ENCODE results near the gene ADAMTS15.

Gene ADAMTS15

DNA sequence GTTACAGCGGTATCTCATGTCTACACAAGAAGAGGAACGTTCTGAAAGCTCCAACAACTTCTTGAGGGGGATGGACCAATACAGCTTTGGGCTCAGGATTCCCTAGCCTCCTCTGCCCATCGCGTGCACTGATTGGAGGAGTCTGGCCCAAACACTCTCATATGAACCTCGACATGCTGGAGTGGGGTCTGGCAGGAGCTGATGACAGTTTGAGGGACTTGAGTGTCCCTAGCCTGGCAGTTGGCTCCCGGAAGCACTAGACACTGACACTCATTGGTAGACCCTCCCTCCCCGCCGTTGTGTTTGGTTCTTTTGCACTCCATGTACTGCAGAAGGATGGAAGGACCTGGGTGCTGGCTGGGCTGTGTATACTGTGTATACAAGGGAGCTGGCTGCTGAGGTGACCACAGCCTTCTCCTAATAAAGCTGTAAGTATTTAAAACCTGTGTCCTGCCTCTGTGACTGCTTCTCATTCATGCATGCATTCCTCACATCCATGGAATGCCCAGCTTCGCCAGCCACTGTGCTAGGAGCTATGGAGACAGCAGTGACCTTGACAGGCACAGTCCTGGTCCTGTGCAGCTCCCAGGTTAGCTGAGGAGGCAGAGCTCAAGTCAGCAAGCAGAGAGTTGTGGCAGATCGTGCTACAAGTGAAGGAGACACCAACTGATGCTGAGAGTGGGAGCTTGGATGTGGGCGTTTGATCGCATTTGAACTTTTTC lies 27.9 kb downstream of the ADAMTS15 start:
- H3K36me3 ChIP-seq (ENCODE audit: control insufficient read depth, low read depth, low read length) = no peaks in the 10 kb centered on the region
- no peaks in the 10 kb centered on the region for H3K27me3 ChIP-seq (ENCODE audit: control insufficient read depth, insufficient read depth, low read length)
- H3K4me3 ChIP-seq (ENCODE audit: low read length) = no peak overlapping the region
- no peak overlapping the region for H3K27ac ChIP-seq (ENCODE audit: low read length)
- H3K4me1 ChIP-seq (ENCODE audit: control insufficient read depth, low read depth, low read length) = no peaks in the 10 kb centered on the region
- no peaks in the 10 kb centered on the region for H3K9me3 ChIP-seq (ENCODE audit: control insufficient read depth, low read depth, low read length)
- no peak overlapping the region for H3K9ac ChIP-seq (ENCODE audit: low read length)

DNA sequence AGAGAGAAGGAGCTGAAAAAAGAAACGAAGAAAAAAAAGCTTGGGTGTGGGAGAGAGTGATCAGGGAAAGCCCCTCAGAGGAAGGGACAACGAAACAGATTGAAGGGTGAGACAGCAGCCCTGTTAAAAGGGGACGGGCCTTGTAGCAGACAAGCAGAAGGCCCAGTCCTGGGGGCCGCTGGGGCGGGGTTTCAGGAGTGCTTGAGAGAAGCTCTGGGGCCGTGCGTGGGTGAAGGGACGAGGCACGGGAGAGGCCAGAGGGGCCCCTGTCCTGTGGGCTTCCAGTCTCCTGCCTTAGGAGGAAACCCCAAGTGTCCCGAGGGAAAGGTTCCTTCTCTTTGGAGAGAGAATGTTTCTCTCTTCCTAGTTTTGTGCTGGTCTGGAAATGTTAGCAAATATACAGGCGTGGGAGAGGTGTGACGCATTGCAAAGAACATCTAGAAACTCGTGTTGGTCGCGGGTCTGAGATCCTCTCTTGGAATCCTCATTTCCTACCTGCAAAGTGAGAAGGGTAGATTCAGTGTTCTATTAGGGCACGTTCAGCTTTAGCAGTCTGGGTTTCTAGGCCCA lies 28.6 kb downstream of the ADAMTS15 start:
- no peak overlapping the region for H3K4me3 ChIP-seq (ENCODE audit: low read length)
- H3K4me1 ChIP-seq (ENCODE audit: control insufficient read depth, low read depth, low read length) = no peaks in the 10 kb centered on the region
- H3K36me3 ChIP-seq (ENCODE audit: control insufficient read depth, low read depth, low read length) = no peaks in the 10 kb centered on the region
- no peak overlapping the region for H3K9ac ChIP-seq (ENCODE audit: low read length)
- no peaks in the 10 kb centered on the region for H3K9me3 ChIP-seq (ENCODE audit: control insufficient read depth, low read depth, low read length)
- H3K27me3 ChIP-seq (ENCODE audit: control insufficient read depth, insufficient read depth, low read length) = no peaks in the 10 kb centered on the region
- H3K27ac ChIP-seq (ENCODE audit: low read length) = no peak overlapping the region

DNA sequence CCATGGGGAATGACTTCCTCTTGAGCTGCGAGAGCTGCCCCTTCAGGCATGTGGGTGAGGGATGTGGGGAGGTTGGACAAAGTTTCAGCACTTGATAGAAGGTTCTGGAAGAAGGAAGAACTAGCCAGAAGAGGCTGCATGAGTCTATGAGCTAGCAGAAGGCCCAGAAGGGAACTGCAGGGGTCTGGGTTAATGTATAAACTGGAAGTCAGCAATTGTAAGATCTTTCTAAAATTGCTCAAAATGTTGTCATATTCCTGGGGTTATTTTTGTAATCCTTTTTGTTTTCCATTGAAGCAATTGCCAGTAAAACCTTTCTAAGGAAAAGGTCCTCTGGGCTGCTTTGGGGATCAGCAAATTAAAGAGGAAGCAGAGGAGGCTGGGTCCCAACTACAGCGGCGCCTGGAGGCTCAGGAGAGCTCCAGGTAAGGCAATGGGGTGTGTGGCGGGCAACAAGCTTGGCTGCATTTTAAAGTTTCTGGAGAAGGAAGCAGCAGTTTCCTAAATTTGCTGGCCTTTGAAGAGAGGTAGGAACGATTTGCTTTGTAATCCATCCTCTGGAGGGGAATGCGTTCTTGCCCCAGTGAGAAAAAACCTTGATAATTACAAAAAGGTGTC lies 29.2 kb downstream of the ADAMTS15 start:
- H3K27me3 ChIP-seq (ENCODE audit: control insufficient read depth, insufficient read depth, low read length) = no peaks in the 10 kb centered on the region
- no peaks in the 10 kb centered on the region for H3K4me1 ChIP-seq (ENCODE audit: control insufficient read depth, low read depth, low read length)
- no peak overlapping the region for H3K4me3 ChIP-seq (ENCODE audit: low read length)
- no peaks in the 10 kb centered on the region for H3K9me3 ChIP-seq (ENCODE audit: control insufficient read depth, low read depth, low read length)
- no peak overlapping the region for H3K9ac ChIP-seq (ENCODE audit: low read length)
- H3K27ac ChIP-seq (ENCODE audit: low read length) = no peak overlapping the region
- H3K36me3 ChIP-seq (ENCODE audit: control insufficient read depth, low read depth, low read length) = no peaks in the 10 kb centered on the region

DNA sequence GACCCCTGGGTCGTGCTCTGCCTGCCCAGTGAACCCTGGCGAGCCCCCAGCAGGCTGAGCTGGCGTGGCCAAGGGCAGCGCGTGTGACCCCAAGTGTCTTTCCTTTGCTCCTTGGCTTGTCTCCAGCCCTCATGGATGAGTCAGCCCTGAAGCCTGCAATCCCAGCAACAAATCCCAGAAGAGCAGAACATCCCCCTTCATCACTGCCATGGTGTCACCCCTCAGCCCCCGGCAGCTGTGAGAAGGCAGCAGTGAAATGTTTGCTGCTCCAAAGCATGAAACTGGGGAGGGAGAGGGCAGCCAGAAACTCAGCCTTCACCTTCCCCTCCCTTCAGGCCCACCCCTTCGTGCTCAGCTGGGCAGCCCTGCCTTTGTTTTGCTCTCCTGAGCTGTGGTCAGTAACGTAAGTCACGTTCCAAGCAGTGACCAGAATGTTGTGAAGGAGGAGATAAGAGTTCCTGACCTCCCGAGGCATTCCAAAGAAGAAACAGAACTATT lies 29.8 kb downstream of the ADAMTS15 start:
- no peaks in the 10 kb centered on the region for H3K36me3 ChIP-seq (ENCODE audit: control insufficient read depth, low read depth, low read length)
- H3K4me3 ChIP-seq (ENCODE audit: low read length) = no peak overlapping the region
- H3K9me3 ChIP-seq (ENCODE audit: control insufficient read depth, low read depth, low read length) = no peaks in the 10 kb centered on the region
- no peaks in the 10 kb centered on the region for H3K27me3 ChIP-seq (ENCODE audit: control insufficient read depth, insufficient read depth, low read length)
- H3K9ac ChIP-seq (ENCODE audit: low read length) = no peak overlapping the region
- H3K4me1 ChIP-seq (ENCODE audit: control insufficient read depth, low read depth, low read length) = no peaks in the 10 kb centered on the region
- H3K27ac ChIP-seq (ENCODE audit: low read length) = no peak overlapping the region

DNA sequence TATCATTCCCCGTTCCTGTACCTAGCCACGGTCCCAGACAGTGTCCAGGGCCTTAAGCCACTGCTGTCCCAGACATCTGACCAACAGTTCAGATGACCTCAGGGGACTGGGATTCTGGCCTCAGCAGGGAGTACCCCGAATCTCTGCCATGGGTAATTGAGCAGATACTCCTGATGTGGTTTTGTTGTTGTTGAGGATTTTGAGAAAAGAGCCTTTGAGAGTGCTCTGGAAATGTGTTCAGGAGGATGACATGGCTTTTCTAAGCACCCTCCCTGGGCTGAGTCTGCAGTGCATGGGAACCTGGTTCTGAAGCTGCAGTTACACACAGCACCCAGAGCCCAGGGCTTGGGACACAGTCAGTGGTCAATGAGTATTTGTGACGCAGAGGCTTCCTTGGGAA lies 30.4 kb downstream of the ADAMTS15 start:
- no peak overlapping the region for H3K27ac ChIP-seq (ENCODE audit: low read length)

DNA sequence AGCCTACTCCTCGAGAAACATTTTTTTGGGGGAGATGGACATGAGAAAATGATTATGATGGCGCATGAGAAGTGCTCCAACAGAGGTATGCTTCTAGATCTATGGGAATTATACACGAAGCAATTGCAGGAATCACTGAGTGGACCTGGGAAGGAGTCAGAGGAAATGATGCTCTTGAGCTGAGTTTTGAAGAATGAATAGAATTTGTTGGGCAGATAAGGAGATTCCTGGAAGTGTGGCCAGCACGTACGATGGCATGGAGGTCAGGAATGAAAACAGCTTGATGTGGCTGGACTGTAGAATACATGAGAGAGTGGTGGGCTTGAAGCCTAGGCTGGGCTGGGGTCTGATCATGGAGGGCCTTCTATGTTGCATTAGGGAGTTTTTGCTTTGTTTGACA lies 31.7 kb downstream of the ADAMTS15 start:
- Histone ChIP-seq H3K9ac (ENCODE audit: low read length) (no peak overlapping the region), H3K9me3 (ENCODE audit: control insufficient read depth, low read depth, low read length) (no peaks in the 10 kb centered on the region), H3K27me3 (ENCODE audit: control insufficient read depth, insufficient read depth, low read length) (no peaks in the 10 kb centered on the region), H3K4me3 (ENCODE audit: low read length) (no peak overlapping the region), H3K4me1 (ENCODE audit: control insufficient read depth, low read depth, low read length) (no peaks in the 10 kb centered on the region), H3K27ac (ENCODE audit: low read length) (no peak overlapping the region), H3K36me3 (ENCODE audit: control insufficient read depth, low read depth, low read length) (no peaks in the 10 kb centered on the region)

More for the DNA sequence above, 30.4 kb downstream of the ADAMTS15 start:
- H3K36me3 ChIP-seq (ENCODE audit: control insufficient read depth, low read depth, low read length) = no peaks in the 10 kb centered on the region
- H3K9me3 ChIP-seq (ENCODE audit: control insufficient read depth, low read depth, low read length) = no peaks in the 10 kb centered on the region
- no peaks in the 10 kb centered on the region for H3K4me1 ChIP-seq (ENCODE audit: control insufficient read depth, low read depth, low read length)
- no peaks in the 10 kb centered on the region for H3K27me3 ChIP-seq (ENCODE audit: control insufficient read depth, insufficient read depth, low read length)
- no peak overlapping the region for H3K9ac ChIP-seq (ENCODE audit: low read length)
- no peak overlapping the region for H3K4me3 ChIP-seq (ENCODE audit: low read length)

DNA sequence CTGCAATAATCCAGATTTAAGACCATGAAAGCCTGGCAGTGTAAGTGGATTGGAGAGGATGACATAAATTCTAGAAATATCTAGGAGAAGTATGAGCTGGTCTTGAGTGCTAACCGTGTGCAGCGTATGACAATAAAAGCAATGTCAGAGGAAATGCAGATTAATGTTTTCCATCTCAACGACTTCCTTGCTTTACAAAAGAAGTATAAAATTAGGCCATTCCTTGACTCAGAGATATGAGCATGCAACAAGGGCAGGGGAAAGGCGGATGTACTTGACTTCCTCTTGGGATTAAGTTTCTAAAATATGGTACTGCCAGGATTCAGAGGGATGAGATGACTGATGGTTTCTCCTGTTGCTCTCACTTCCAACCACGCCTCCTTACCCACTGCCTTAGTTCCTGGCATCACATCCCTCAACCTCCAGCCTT lies 32.3 kb downstream of the ADAMTS15 start:
- Histone ChIP-seq H3K4me1 (ENCODE audit: control insufficient read depth, low read depth, low read length) (no peaks in the 10 kb centered on the region), H3K9me3 (ENCODE audit: control insufficient read depth, low read depth, low read length) (no peaks in the 10 kb centered on the region), H3K9ac (ENCODE audit: low read length) (no peak overlapping the region), H3K36me3 (ENCODE audit: control insufficient read depth, low read depth, low read length) (no peaks in the 10 kb centered on the region), H3K27me3 (ENCODE audit: control insufficient read depth, insufficient read depth, low read length) (no peaks in the 10 kb centered on the region), H3K4me3 (ENCODE audit: low read length) (no peak overlapping the region), H3K27ac (ENCODE audit: low read length) (no peak overlapping the region)

DNA sequence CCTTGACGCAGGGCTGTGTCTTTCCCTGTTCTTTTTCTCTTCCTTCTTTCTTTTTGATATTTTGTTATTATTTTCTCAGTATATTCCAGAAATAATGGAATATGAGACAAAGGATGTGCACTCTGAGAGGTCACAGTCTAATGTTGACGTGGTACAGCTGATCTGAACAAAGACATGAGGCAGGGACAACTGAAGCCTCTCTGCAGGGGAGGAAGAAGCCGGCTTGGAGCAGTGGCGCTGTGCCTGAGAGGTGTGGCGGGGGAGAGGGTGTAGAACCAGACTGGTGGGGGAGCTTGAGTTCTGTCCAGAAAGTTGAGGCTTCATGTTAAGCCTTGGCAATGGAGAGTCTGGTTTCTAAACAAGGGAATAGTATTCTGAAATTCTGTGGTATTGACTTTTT lies 34.7 kb downstream of the ADAMTS15 start:
- Histone ChIP-seq H3K9me3 (ENCODE audit: control insufficient read depth, low read depth, low read length) (no peaks in the 10 kb centered on the region), H3K36me3 (ENCODE audit: control insufficient read depth, low read depth, low read length) (no peaks in the 10 kb centered on the region), H3K27ac (ENCODE audit: low read length) (no peak overlapping the region), H3K4me1 (ENCODE audit: control insufficient read depth, low read depth, low read length) (no peaks in the 10 kb centered on the region), H3K4me3 (ENCODE audit: low read length) (no peak overlapping the region), H3K27me3 (ENCODE audit: control insufficient read depth, insufficient read depth, low read length) (no peaks in the 10 kb centered on the region), H3K9ac (ENCODE audit: low read length) (no peak overlapping the region)

DNA sequence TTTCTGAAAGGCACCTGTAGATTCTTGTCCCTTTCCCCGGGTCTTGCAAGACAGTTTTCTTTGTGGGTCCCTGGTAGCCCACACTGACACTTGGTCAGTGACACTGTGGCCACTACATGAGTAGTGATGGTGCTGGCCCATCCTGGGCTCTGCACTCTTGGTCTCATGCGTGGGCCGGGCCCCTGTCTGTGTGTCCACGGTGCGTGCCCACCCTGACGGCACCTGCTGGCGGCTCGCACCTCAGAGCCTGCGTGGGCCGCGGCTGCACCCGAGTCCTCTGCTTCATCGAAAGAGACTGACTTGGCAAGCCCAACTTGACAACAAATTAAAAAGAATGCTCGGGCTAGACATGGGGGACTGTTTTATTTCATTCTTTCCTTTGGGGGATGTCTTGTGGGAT lies 37.5 kb downstream of the ADAMTS15 start:
- Histone ChIP-seq H3K9ac (ENCODE audit: low read length) (no peak overlapping the region), H3K36me3 (ENCODE audit: control insufficient read depth, low read depth, low read length) (no peaks in the 10 kb centered on the region), H3K27me3 (ENCODE audit: control insufficient read depth, insufficient read depth, low read length) (no peaks in the 10 kb centered on the region), H3K9me3 (ENCODE audit: control insufficient read depth, low read depth, low read length) (no peaks in the 10 kb centered on the region), H3K4me3 (ENCODE audit: low read length) (no peak overlapping the region), H3K27ac (ENCODE audit: low read length) (no peak overlapping the region), H3K4me1 (ENCODE audit: control insufficient read depth, low read depth, low read length) (no peaks in the 10 kb centered on the region)

DNA sequence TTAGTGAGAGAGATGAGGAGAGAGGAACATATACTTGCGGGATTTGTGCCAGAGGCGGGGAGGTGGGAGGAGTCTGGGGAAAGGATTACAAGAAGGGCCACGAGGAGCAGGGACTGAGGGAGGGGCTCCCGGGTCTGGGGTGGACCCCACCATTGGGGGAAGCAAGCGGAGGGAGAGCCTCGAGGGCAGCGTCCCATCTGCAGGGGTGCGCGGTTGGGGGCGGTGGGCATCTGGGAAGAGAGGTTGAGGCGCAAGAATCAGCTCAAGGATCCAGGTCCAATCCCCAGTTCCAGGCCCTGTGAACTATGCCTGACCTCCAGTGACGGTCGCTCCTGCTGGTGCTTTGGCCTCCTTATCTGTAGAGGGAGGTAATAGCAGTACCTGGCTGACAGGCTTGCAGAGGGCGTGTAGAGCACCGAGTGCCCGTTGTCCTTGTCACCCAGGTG lies 38.0 kb downstream of the ADAMTS15 start:
- Histone ChIP-seq H3K4me1 (ENCODE audit: control insufficient read depth, low read depth, low read length) (no peaks in the 10 kb centered on the region), H3K9ac (ENCODE audit: low read length) (no peak overlapping the region), H3K27ac (ENCODE audit: low read length) (no peak overlapping the region), H3K9me3 (ENCODE audit: control insufficient read depth, low read depth, low read length) (no peaks in the 10 kb centered on the region), H3K4me3 (ENCODE audit: low read length) (no peak overlapping the region), H3K27me3 (ENCODE audit: control insufficient read depth, insufficient read depth, low read length) (no peaks in the 10 kb centered on the region), H3K36me3 (ENCODE audit: control insufficient read depth, low read depth, low read length) (no peaks in the 10 kb centered on the region)

DNA sequence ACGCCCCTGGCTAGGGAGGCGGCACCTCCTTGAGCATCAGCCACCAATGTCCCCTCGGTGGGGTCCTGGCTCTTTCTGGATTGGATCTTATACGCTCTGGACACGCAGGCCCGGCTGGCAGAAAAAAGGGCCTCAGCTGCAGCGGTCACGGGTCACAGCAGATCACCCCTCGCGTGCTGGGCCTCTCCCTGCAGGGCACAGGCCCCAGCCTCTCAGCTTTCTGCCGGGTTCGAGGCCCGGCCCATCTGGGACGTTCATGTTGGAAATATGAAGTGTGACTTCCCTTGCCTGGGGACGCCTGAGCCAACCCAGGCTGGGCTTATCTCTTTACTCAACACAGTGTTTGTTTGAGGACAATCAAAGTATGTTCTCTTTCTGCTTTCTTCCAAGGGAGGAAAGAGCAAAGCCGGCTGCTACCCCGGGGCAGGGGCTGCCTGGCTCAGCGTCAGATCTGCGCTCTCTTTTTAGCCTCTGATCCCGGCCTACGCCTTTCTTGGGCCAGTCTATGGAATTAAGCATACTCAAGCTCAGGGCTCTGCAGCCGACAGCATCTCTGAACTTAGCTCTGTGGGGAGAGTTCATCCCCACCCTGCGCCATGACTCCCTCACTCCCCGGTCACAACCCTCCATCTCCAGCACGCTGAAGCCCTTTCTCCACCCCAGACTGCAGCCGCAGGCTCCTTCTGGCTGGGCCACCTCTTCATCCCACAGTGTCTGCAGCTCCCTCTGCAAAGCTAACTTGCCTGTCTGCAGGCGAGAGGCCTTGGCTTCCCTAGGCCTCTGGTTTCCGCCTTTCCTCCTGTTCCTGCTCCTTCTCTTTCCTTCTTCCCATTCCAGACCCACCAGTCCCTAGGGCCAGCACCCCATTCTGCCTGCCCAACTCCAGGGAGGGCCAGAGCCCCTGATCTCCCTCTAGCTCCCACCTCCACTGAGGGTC lies 38.8 kb downstream of the ADAMTS15 start:
- Histone ChIP-seq H3K36me3 (ENCODE audit: control insufficient read depth, low read depth, low read length) (no peaks in the 10 kb centered on the region), H3K4me3 (ENCODE audit: low read length) (no peak overlapping the region), H3K9me3 (ENCODE audit: control insufficient read depth, low read depth, low read length) (no peaks in the 10 kb centered on the region), H3K4me1 (ENCODE audit: control insufficient read depth, low read depth, low read length) (no peaks in the 10 kb centered on the region), H3K27ac (ENCODE audit: low read length) (no peak overlapping the region), H3K27me3 (ENCODE audit: control insufficient read depth, insufficient read depth, low read length) (no peaks in the 10 kb centered on the region), H3K9ac (ENCODE audit: low read length) (no peak overlapping the region)
